SK-N-SH (cell line): ENCODE data around the gene ASAP3. TPM values are rescaled to one million over a fixed set of nuclear protein-coding genes. Genes with fewer than 3 reads are reported as not detected.

ENCODE experiments used
- CTCF ChIA-PET: fragments of 300-600, 350-600 bp; formaldehyde crosslinking; extraction: SDS; loops from one replicate; lab custom pipeline; 2021; lab: Yijun Ruan, JAX
- POLR2A ChIA-PET: fragments of 350-600 bp; sonication (Branson Sonifier 250); formaldehyde crosslinking; extraction: SDS; loops from one replicate; lab custom pipeline; 2020; ENCODE audit warnings: antibody characterized with exemption, inconsistent platforms; lab: Yijun Ruan, JAX
- DNase-seq: peaks from one replicate; pipeline ENCODE4 v3.0.0; 2012
- H2AFZ ChIP-seq: fragments of 200-600 bp; sonication (generic); 2 replicates; pipeline ENCODE4 v1.8.1; 2016; ENCODE audit warnings: antibody characterized with exemption, mild to moderate bottlenecking, low read depth
- H3F3A ChIP-seq: fragments of 200-600 bp; sonication (generic); replicated peaks from 2 replicates; pipeline ENCODE3; 2016; ENCODE audit warnings: antibody characterized with exemption, mild to moderate bottlenecking; ENCODE audit not compliant: insufficient read depth
- H3K27ac ChIP-seq, 2 experiments: fragments of 200-500 bp in 1 of 2; fragments of 200-600 bp in 1 of 2; sonication (Bioruptor generic) in 1 of 2; sonication (generic), shearing (Covaris generic) in 1 of 2; 2 replicates each; pipeline versions ENCODE4 v1.5.1 to v1.6.1; 2014 to 2016; ENCODE audit warnings: low read depth in 2 of 2, inconsistent platforms in 1 of 2, low read length in 1 of 2, mild to moderate bottlenecking in 1 of 2, mixed read lengths in 1 of 2
- H3K27me3 ChIP-seq: fragments of 200-600 bp; sonication (generic), shearing (Covaris generic); 2 replicates; pipeline ENCODE4 v1.6.1; 2016; ENCODE audit warnings: mixed run types; ENCODE audit not compliant: insufficient read depth
- H3K36me3 ChIP-seq, 2 experiments: fragments of 200-500 bp in 1 of 2; fragments of 200-600 bp in 1 of 2; sonication (Bioruptor generic) in 1 of 2; sonication (generic) in 1 of 2; replicated peaks in 1 of 2; 2 replicates each; pipeline versions ENCODE3 to v1.5.1; 2014 to 2016; ENCODE audit warnings: low read length in 1 of 2, mild to moderate bottlenecking in 1 of 2; ENCODE audit not compliant: insufficient read depth in 2 of 2, control insufficient read depth in 1 of 2
- H3K4me1 ChIP-seq, 2 experiments: fragments of 200-500 bp in 1 of 2; fragments of 200-600 bp in 1 of 2; sonication (Bioruptor generic) in 1 of 2; sonication (generic), shearing (Covaris generic) in 1 of 2; 2 replicates each; pipeline versions ENCODE4 v1.5.1 to v1.6.1; 2014 to 2016; ENCODE audit warnings: low read depth in 1 of 2, low read length in 1 of 2, mixed run types in 1 of 2; ENCODE audit not compliant: insufficient read depth in 2 of 2, control insufficient read depth in 1 of 2
- H3K4me2 ChIP-seq: fragments of 200-600 bp; sonication (generic), shearing (Covaris generic); 2 replicates; pipeline ENCODE4 v1.6.1; 2017; ENCODE audit warnings: mixed run types
- H3K4me3 ChIP-seq, 2 experiments: fragments of 200-500 bp in 1 of 2; fragments of 200-600 bp in 1 of 2; sonication (Bioruptor generic) in 1 of 2; sonication (generic), shearing (Covaris generic) in 1 of 2; 2 replicates each; pipeline versions ENCODE4 v1.5.1 to v1.8.1; 2014 to 2016; ENCODE audit warnings: low read depth in 2 of 2, inconsistent platforms in 1 of 2, low read length in 1 of 2, mild to moderate bottlenecking in 1 of 2, mixed read lengths in 1 of 2, moderate library complexity in 1 of 2
- H3K79me2 ChIP-seq: fragments of 200-600 bp; sonication (generic); 2 replicates; pipeline ENCODE4 v1.8.1; 2017; ENCODE audit warnings: mild to moderate bottlenecking; ENCODE audit not compliant: insufficient read depth
- H3K9ac ChIP-seq: fragments of 200-600 bp; sonication (generic); 2 replicates; pipeline ENCODE4 v1.6.1; 2017; ENCODE audit warnings: mixed run types
- H3K9me2 ChIP-seq: fragments of 200-600 bp; sonication (generic); 2 replicates; pipeline ENCODE4 v1.6.1; 2017; ENCODE audit warnings: mixed run types
- H3K9me3 ChIP-seq: fragments of 200-600 bp; sonication (generic); 2 replicates; pipeline ENCODE4 v1.6.1; 2017; ENCODE audit warnings: mixed run types, mild to moderate bottlenecking, moderate library complexity
- H4K20me1 ChIP-seq: fragments of 200-600 bp; sonication (generic); 2 replicates; pipeline ENCODE4 v1.6.1; 2017; ENCODE audit warnings: mild to moderate bottlenecking, mixed run types; ENCODE audit not compliant: insufficient read depth
- GABPA ChIP-seq: IDR thresholded peaks from 2 replicates; pipeline ENCODE4 v1.4.0; 2012; ENCODE audit warnings: low read depth, mild to moderate bottlenecking
- RAD21 ChIP-seq: IDR thresholded peaks from 2 replicates; pipeline ENCODE4 v1.6.1; 2012; ENCODE audit warnings: mild to moderate bottlenecking, low read length
- RFX5 ChIP-seq: IDR thresholded peaks from 2 replicates; pipeline ENCODE4 v1.6.1; 2012; ENCODE audit warnings: mild to moderate bottlenecking, improper control_type of control experiment, low read length
- SMC3 ChIP-seq: IDR thresholded peaks from 2 replicates; pipeline ENCODE4 v1.6.1; 2012; ENCODE audit warnings: low read depth, low read length, improper control_type of control experiment
- TAF1 ChIP-seq: IDR thresholded peaks from 2 replicates; pipeline ENCODE4 v1.6.1; 2012; ENCODE audit warnings: low read depth, mild to moderate bottlenecking, low read length, moderate library complexity, borderline replicate concordance
- TEAD4 ChIP-seq: IDR thresholded peaks from 2 replicates; pipeline ENCODE4 v1.4.0; 2012; ENCODE audit warnings: mild to moderate bottlenecking, borderline replicate concordance; ENCODE audit not compliant: insufficient read depth
- YY1 ChIP-seq: IDR thresholded peaks from 2 replicates; pipeline ENCODE4 v1.4.0; 2012; ENCODE audit warnings: low read depth, mild to moderate bottlenecking
- WGBS: methylation state at CpG from one replicate; pipeline ENCODE4 v1.1.6; 2017; ENCODE audit warnings: low lambda C conversion rate; 5-methylcytosine and 5-hydroxymethylcytosine counted together
- polyA plus RNA-seq, 3 experiments: library from polyadenylated mRNA; depleted of rRNA; stranded (reverse); fragments of >200 nt; gene quantifications; 2 replicates each; pipeline ENCODE4 v1.2.3, GENCODE V29; 2012
- TF ChIP-seq, protein P1 (sequence below): IDR thresholded peaks from 2 replicates; pipeline ENCODE4 v1.4.0; 2012; ENCODE audit warnings: low read depth, borderline replicate concordance
- TF ChIP-seq, protein P2 (sequence below): fragments of 200-600 bp; sonication (generic); IDR thresholded peaks from 2 replicates; pipeline ENCODE4 v1.6.1; 2017; ENCODE audit warnings: antibody characterized with exemption, mild to moderate bottlenecking, moderate library complexity
- TF ChIP-seq, protein P3 (sequence below): fragments of 150-350 bp; IDR thresholded peaks from 2 replicates; pipeline ENCODE4 v1.6.1; 2016; ENCODE audit warnings: mild to moderate bottlenecking, low read depth, low read length
- TF ChIP-seq, protein P4 (sequence below): IDR thresholded peaks from 2 replicates; pipeline ENCODE4; 2012
- TF ChIP-seq, protein P5 (sequence below): IDR thresholded peaks from 2 replicates; pipeline ENCODE4 v1.4.0; 2012; ENCODE audit warnings: low read depth, borderline replicate concordance

The ASAP3 gene
- polyA plus RNA-seq, 1 of the 3 experiments (the other 2 are of a cell fraction) = 19.6 TPM

DNA sequence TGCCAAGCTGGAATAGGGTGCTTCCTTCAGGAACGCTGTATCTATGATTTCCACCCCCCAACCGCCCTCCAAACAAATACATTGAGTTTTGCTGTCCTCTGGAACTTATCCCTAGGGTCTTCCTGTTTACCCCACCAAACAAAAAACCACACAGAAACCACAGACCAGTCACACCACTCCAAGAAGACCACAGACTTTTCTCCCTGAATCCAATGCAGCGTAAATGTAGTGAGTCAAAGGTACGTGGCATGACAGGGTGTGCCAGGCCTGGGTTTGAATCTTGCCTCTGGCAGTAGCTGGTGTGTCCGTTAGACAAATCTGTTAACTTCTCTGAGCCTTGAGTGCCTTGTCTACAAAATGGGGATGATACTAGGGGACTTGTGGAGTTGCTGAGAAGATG, 27.8 kb downstream of the ASAP3 start:
- Histone ChIP-seq H3F3A (no peaks in the 10 kb centered on the region), H3K4me1 (peaks cover 0 to 15% of the 10 kb centered on the region in 2 experiments; a peak in 1 of 4 replicates), H3K4me3 (no peak overlapping the region), H3K4me2 (no peak overlapping the region), H3K9ac (no peak overlapping the region), H3K9me2 (no peaks in the 10 kb centered on the region), H3K27me3 (no peaks in the 10 kb centered on the region), H2AFZ (no peak overlapping the region), H4K20me1 (no peaks in the 10 kb centered on the region), H3K9me3 (no peaks in the 10 kb centered on the region), H3K36me3 (peaks cover 4 to 6% of the 10 kb centered on the region in 2 experiments), H3K79me2 (peaks cover 3% of the 10 kb centered on the region; the same call in 1 of the 2 replicates), H3K27ac (no peak overlapping the region)
- TF ChIP-seq GABPA (no peak), SMC3 (no peak), YY1 (no peak), TEAD4 (no peak), RFX5 (no peak), RAD21 (no peak), TAF1 (no peak)
- TF ChIP-seq, protein P1, sequence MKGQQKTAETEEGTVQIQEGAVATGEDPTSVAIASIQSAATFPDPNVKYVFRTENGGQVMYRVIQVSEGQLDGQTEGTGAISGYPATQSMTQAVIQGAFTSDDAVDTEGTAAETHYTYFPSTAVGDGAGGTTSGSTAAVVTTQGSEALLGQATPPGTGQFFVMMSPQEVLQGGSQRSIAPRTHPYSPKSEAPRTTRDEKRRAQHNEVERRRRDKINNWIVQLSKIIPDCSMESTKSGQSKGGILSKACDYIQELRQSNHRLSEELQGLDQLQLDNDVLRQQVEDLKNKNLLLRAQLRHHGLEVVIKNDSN = no peak
- TF ChIP-seq, protein P2, sequence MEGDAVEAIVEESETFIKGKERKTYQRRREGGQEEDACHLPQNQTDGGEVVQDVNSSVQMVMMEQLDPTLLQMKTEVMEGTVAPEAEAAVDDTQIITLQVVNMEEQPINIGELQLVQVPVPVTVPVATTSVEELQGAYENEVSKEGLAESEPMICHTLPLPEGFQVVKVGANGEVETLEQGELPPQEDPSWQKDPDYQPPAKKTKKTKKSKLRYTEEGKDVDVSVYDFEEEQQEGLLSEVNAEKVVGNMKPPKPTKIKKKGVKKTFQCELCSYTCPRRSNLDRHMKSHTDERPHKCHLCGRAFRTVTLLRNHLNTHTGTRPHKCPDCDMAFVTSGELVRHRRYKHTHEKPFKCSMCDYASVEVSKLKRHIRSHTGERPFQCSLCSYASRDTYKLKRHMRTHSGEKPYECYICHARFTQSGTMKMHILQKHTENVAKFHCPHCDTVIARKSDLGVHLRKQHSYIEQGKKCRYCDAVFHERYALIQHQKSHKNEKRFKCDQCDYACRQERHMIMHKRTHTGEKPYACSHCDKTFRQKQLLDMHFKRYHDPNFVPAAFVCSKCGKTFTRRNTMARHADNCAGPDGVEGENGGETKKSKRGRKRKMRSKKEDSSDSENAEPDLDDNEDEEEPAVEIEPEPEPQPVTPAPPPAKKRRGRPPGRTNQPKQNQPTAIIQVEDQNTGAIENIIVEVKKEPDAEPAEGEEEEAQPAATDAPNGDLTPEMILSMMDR = no peak
- TF ChIP-seq, protein P3, sequence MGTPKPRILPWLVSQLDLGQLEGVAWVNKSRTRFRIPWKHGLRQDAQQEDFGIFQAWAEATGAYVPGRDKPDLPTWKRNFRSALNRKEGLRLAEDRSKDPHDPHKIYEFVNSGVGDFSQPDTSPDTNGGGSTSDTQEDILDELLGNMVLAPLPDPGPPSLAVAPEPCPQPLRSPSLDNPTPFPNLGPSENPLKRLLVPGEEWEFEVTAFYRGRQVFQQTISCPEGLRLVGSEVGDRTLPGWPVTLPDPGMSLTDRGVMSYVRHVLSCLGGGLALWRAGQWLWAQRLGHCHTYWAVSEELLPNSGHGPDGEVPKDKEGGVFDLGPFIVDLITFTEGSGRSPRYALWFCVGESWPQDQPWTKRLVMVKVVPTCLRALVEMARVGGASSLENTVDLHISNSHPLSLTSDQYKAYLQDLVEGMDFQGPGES = no peak
- no peak for DNase-seq
- 93% methylated on average over 5 of the region's 5 CpGs for WGBS
- CTCF ChIA-PET = no interaction called here
- POLR2A ChIA-PET = no interaction called here

DNA sequence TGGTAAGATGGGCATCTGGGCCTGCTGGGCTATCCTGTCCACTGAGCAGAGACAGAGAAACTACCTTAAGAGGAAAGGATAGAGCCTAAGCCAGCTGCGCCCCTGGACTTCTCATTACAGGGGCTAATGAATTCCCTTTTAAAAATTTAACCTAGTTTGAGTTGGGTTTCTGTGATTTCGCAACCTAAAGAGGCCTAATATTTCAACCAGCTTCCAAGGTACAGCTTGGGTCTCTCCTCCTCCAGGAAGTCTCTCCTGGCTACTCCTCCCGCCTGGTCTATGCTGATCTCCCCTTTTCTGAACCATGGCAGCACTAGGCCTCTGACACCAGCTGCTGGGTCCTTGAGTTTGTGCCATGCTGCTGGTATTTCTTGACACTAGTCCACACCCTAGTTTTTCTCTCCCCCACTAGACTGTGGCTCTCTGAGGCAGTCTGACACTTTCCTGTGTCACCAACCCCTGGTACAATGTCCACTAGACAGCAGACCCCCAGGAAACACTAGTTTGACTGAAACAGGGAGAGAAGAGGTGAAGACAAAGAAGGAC, 30.5 kb downstream of the ASAP3 start:
- TF ChIP-seq, protein P4, sequence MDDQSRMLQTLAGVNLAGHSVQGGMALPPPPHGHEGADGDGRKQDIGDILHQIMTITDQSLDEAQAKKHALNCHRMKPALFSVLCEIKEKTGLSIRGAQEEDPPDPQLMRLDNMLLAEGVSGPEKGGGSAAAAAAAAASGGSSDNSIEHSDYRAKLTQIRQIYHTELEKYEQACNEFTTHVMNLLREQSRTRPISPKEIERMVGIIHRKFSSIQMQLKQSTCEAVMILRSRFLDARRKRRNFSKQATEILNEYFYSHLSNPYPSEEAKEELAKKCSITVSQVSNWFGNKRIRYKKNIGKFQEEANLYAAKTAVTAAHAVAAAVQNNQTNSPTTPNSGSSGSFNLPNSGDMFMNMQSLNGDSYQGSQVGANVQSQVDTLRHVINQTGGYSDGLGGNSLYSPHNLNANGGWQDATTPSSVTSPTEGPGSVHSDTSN = no peak
- TF ChIP-seq, protein P1 = no peak
- TF ChIP-seq, protein P5, sequence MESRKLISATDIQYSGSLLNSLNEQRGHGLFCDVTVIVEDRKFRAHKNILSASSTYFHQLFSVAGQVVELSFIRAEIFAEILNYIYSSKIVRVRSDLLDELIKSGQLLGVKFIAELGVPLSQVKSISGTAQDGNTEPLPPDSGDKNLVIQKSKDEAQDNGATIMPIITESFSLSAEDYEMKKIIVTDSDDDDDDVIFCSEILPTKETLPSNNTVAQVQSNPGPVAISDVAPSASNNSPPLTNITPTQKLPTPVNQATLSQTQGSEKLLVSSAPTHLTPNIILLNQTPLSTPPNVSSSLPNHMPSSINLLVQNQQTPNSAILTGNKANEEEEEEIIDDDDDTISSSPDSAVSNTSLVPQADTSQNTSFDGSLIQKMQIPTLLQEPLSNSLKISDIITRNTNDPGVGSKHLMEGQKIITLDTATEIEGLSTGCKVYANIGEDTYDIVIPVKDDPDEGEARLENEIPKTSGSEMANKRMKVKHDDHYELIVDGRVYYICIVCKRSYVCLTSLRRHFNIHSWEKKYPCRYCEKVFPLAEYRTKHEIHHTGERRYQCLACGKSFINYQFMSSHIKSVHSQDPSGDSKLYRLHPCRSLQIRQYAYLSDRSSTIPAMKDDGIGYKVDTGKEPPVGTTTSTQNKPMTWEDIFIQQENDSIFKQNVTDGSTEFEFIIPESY = no peak
- no peak overlapping the region for H2AFZ ChIP-seq
- ChIA-PET POLR2A (no interaction called here), CTCF (interaction anchor here (1.3 kb wide), 1 partner anchor 44 kb away, joined by 3 read pairs; no protein-coding TSS in a partner anchor)
- no peaks in the 10 kb centered on the region for H4K20me1 ChIP-seq
- no peak overlapping the region for H3K4me2 ChIP-seq
- H3K9me2 ChIP-seq = no peaks in the 10 kb centered on the region
- no peaks in the 10 kb centered on the region for H3K9me3 ChIP-seq
- no peak overlapping the region for H3K27ac ChIP-seq
- H3K4me3 ChIP-seq = no peak overlapping the region
- no peaks in the 10 kb centered on the region for H3K27me3 ChIP-seq
- peaks cover 3 to 24% of the 10 kb centered on the region in 2 experiments for H3K36me3 ChIP-seq
- peaks cover 0 to 18% of the 10 kb centered on the region in 2 experiments; a peak in 1 of 4 replicates for H3K4me1 ChIP-seq
- no peak overlapping the region for H3K9ac ChIP-seq
- H3K79me2 ChIP-seq = no peaks in the 10 kb centered on the region; the same call in 1 of the 2 replicates
- no peak for DNase-seq
- no peaks in the 10 kb centered on the region for H3F3A ChIP-seq
- 97% methylated on average over 3 of the region's 3 CpGs for WGBS
